HepG2 (cell line): ENCODE measurements around the gene NUDT3. TPM values are rescaled to one million over a fixed set of nuclear protein-coding genes. Genes with fewer than 3 reads are reported as not detected.

ENCODE experiments used
- AGO1 ChIP-seq: fragments of 200-400 bp; formaldehyde crosslinking; IDR thresholded peaks from 2 replicates; pipeline ENCODE4 v1.6.1; 2017; ENCODE audit warnings: mild to moderate bottlenecking, low read depth, low read length, moderate library complexity; ENCODE audit not compliant: poor library complexity, severe bottlenecking
- ARID3A ChIP-seq: IDR thresholded peaks from 2 replicates; pipeline ENCODE4 v1.6.1; 2012; ENCODE audit warnings: low read depth, low read length, improper control_type of control experiment
- EEA1 ChIP-seq: sonication (generic); formaldehyde crosslinking; IDR thresholded peaks from 2 replicates; pipeline ENCODE4 v1.5.1; 2020; ENCODE audit warnings: mild to moderate bottlenecking, missing genetic modification reagents, borderline replicate concordance
- MTF1 ChIP-seq: sonication (generic); formaldehyde crosslinking; IDR thresholded peaks from 2 replicates; pipeline ENCODE4 v1.5.0; 2020; ENCODE audit warnings: missing genetic modification reagents
- MYNN ChIP-seq: sonication (generic); formaldehyde crosslinking; IDR thresholded peaks from 2 replicates; pipeline ENCODE4 v1.4.0; 2020; ENCODE audit warnings: mild to moderate bottlenecking, low read depth, missing genetic modification reagents
- NPAS2 ChIP-seq: sonication (generic); formaldehyde crosslinking; IDR thresholded peaks from 2 replicates; pipeline ENCODE4 v1.8.0; 2022; ENCODE audit warnings: mild to moderate bottlenecking, missing genetic modification reagents, borderline replicate concordance
- NR2F2 ChIP-seq: IDR thresholded peaks from 2 replicates; pipeline ENCODE4 v1.6.1; 2012; ENCODE audit warnings: low read depth, inconsistent platforms, borderline replicate concordance
- PRPF4 ChIP-seq: fragments of 200-400 bp; formaldehyde crosslinking; IDR thresholded peaks from 2 replicates; pipeline ENCODE4 v1.6.1; 2016; ENCODE audit warnings: low read length, low read depth; ENCODE audit not compliant: poor library complexity, severe bottlenecking
- TBP ChIP-seq: sonication (generic); formaldehyde crosslinking; IDR thresholded peaks from 2 replicates; pipeline ENCODE4 v1.5.0; 2020; ENCODE audit warnings: missing genetic modification reagents
- THAP8 ChIP-seq: sonication (generic); formaldehyde crosslinking; IDR thresholded peaks from 2 replicates; pipeline ENCODE4 v1.5.1; 2020; ENCODE audit warnings: missing genetic modification reagents, mild to moderate bottlenecking, borderline replicate concordance
- TMF1 ChIP-seq: sonication (generic); formaldehyde crosslinking; IDR thresholded peaks from 2 replicates; pipeline ENCODE4 v1.8.1; 2022; ENCODE audit warnings: low read depth, missing genetic modification reagents
- TRIM24 ChIP-seq: sonication (generic); formaldehyde crosslinking; IDR thresholded peaks from 2 replicates; pipeline ENCODE4 v1.8.0; 2022; ENCODE audit warnings: mild to moderate bottlenecking, missing genetic modification reagents
- ZBTB21 ChIP-seq: sonication (generic); formaldehyde crosslinking; IDR thresholded peaks from 2 replicates; pipeline ENCODE4 v1.4.0; 2020; ENCODE audit warnings: missing genetic modification reagents
- ZNF274 ChIP-seq: sonication (generic); formaldehyde crosslinking; IDR thresholded peaks from 2 replicates; pipeline ENCODE4 v1.5.1; 2020; ENCODE audit warnings: mild to moderate bottlenecking, missing genetic modification reagents
- ZNF34 ChIP-seq: sonication (generic); formaldehyde crosslinking; IDR thresholded peaks from 2 replicates; pipeline ENCODE4 v1.4.0; 2020; ENCODE audit warnings: mild to moderate bottlenecking, missing genetic modification reagents, borderline replicate concordance
- ZNF503 ChIP-seq: sonication (generic); formaldehyde crosslinking; IDR thresholded peaks from 2 replicates; pipeline ENCODE4 v1.4.0; 2020; ENCODE audit warnings: missing genetic modification reagents
- ZNF589 ChIP-seq: sonication (generic); formaldehyde crosslinking; conservative IDR thresholded peaks from 2 replicates; pipeline ENCODE4 v1.8.0; 2022; ENCODE audit warnings: mild to moderate bottlenecking, moderate library complexity, missing genetic modification reagents
- ZNF891 ChIP-seq: sonication (generic); formaldehyde crosslinking; IDR thresholded peaks from 2 replicates; pipeline ENCODE4 v1.5.0; 2020; ENCODE audit warnings: mild to moderate bottlenecking, missing genetic modification reagents
- polyA plus RNA-seq, 8 experiments: library from polyadenylated mRNA; depleted of rRNA in 3 of 8; stranded (reverse) in 7 of 8; unstranded in 1 of 8; fragments of >200 nt; fragmentation: Illumina TruSeq in 4 of 8; extraction: Trizol in 4 of 8; gene quantifications; 2 replicates each; pipeline versions ENCODE4 v1.2.1 to v1.2.3, GENCODE V29; 2011 to 2016; ENCODE audit warnings: low read depth in 4 of 8, missing spikeins in 1 of 8, mixed read lengths in 1 of 8; ENCODE audit not compliant: insufficient read depth in 1 of 8
- total RNA-seq, 5 experiments: library from RNA; depleted of rRNA; stranded (reverse); fragments of >200 nt; fragmentation: Illumina TruSeq; extraction: Trizol; gene quantifications; 2 replicates each; pipeline ENCODE4 v1.2.3, GENCODE V29; 2016; ENCODE audit warnings: low read depth in 1 of 5
- TF ChIP-seq, protein P1 (sequence below): sonication (generic); formaldehyde crosslinking; IDR thresholded peaks from 2 replicates; pipeline ENCODE4 v1.4.0; 2020; ENCODE audit warnings: missing genetic modification reagents, mild to moderate bottlenecking, borderline replicate concordance
- TF ChIP-seq, protein P2 (sequence below): sonication (generic); formaldehyde crosslinking; IDR thresholded peaks from 2 replicates; pipeline ENCODE4 v1.4.0; 2020; ENCODE audit warnings: low read depth, mild to moderate bottlenecking, missing genetic modification reagents
- TF ChIP-seq, protein P3 (sequence below): sonication (generic); formaldehyde crosslinking; IDR thresholded peaks from 2 replicates; pipeline ENCODE4 v1.5.1; 2020; ENCODE audit warnings: missing genetic modification reagents, mild to moderate bottlenecking, borderline replicate concordance

The NUDT3 gene
- total and polyA plus RNA-seq, 2 of the 13 experiments (the other 11 are each of a cell fraction or from before 2014, with no cell fraction given) = 20.2 to 20.6 TPM

DNA sequence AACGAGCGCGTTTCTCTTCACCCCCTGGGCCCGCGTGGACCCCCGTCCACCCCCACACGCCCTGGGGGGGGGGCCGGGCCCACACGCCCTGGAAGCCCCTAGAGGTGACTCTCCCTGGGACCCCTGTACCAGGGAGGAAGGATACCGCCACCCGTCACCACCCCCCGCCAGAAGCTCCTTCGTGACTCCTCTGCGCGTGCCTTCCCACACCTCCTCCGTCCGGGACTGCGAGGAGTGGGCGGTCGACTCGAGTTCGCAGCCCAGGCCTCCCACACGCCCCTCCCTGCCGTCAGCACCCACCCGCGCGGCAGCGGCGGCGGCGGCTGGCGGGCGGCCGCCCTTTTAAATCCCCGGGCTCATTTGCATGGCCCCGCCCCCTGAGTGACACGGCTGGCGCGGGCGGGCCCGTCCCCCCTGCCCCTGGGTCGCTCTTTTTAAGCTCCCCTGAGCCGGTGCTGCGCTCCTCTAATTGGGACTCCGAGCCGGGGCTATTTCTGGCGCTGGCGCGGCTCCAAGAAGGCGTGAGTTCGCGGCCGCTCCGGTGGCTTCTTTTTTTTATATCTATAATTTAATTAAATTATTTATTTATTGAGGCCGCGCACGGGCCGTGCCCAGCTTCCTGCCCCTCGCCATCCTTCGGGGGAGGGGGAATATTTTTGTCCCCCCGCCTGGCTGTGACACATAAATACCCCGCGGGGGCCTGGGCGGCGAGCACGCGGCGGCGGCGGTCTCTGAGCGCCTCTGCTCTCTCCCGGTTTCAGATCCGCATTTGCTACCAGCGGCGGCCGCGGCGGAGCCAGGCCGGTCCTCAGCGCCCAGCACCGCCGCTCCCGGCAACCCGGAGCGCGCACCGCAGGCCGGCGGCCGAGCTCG is 155.8 kb downstream of the NUDT3 start, which contains the start of gene HMGA1 (continued):
- no peak for TF ChIP-seq EEA1 (CRISPR knock-in tag)
- TF ChIP-seq TBP (CRISPR knock-in tag) = 0 out of 2 replicates have a peak, but pooled peaks have one; percentile 47
- peak; percentile 19; the same call in 1 of the 2 replicates for TF ChIP-seq TMF1 (CRISPR knock-in tag)
- TF ChIP-seq ZNF503 (CRISPR knock-in tag) = 0 out of 2 replicates have a peak, but pooled peaks have one; percentile 44
- no peak for TF ChIP-seq ZNF589 (CRISPR knock-in tag)
- TF ChIP-seq, protein P1, sequence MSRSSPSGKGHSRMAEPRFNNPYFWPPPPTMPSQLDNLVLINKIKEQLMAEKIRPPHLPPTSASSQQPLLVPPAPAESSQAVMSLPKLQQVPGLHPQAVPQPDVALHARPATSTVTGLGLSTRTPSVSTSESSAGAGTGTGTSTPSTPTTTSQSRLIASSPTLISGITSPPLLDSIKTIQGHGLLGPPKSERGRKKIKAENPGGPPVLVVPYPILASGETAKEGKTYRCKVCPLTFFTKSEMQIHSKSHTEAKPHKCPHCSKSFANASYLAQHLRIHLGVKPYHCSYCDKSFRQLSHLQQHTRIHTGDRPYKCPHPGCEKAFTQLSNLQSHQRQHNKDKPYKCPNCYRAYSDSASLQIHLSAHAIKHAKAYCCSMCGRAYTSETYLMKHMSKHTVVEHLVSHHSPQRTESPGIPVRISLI (CRISPR knock-in tag) = no peak
- peak; percentile 3 for TF ChIP-seq AGO1
- no peak for TF ChIP-seq THAP8 (CRISPR knock-in tag)
- TF ChIP-seq, protein P2, sequence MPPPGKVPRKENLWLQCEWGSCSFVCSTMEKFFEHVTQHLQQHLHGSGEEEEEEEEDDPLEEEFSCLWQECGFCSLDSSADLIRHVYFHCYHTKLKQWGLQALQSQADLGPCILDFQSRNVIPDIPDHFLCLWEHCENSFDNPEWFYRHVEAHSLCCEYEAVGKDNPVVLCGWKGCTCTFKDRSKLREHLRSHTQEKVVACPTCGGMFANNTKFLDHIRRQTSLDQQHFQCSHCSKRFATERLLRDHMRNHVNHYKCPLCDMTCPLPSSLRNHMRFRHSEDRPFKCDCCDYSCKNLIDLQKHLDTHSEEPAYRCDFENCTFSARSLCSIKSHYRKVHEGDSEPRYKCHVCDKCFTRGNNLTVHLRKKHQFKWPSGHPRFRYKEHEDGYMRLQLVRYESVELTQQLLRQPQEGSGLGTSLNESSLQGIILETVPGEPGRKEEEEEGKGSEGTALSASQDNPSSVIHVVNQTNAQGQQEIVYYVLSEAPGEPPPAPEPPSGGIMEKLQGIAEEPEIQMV = no peak
- no peak for TF ChIP-seq ZNF274 (CRISPR knock-in tag)
- no peak for TF ChIP-seq MYNN (CRISPR knock-in tag)
- TF ChIP-seq, protein P3, sequence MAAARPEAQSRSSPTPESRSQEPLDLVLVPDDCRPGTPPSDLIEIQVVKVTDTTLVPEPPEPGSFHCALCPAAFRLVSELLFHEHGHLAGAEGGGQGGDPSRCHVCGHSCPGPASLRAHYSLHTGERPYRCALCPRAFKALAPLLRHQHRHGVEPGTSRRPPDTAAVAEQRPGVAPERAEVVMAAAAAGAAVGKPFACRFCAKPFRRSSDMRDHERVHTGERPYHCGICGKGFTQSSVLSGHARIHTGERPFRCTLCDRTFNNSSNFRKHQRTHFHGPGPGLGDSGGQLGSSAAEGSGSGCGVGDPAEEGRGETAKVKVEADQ (CRISPR knock-in tag) = no peak
- TF ChIP-seq MTF1 (CRISPR knock-in tag) = no peak
- TF ChIP-seq NR2F2 = no peak
- no peak for TF ChIP-seq TRIM24 (CRISPR knock-in tag)
- TF ChIP-seq ARID3A = no peak
- TF ChIP-seq NPAS2 (CRISPR knock-in tag) = no peak
- TF ChIP-seq ZBTB21 (CRISPR knock-in tag) = no peak
- TF ChIP-seq ZNF34 (CRISPR knock-in tag) = no peak
- no peak for TF ChIP-seq ZNF891
- TF ChIP-seq PRPF4 = no peak
